A673 (cell line): Measurements from ENCODE around the gene PDS5A.

ENCODE experiments used
- CTCF ChIP-seq: fragments of 300-800, 200-600 bp; sonication (generic); conservative IDR thresholded peaks from 2 replicates; pipeline ENCODE4 v1.5.1; 2017; ENCODE audit warnings: low read depth, mild to moderate bottlenecking, antibody characterized with exemption, low read length, moderate library complexity, mixed read lengths
- EZH2 ChIP-seq: fragments of 200-600 bp; sonication (generic); IDR thresholded peaks from 2 replicates; pipeline ENCODE4 v1.6.1; 2017; ENCODE audit warnings: borderline replicate concordance, low read depth, mild to moderate bottlenecking, mixed read lengths, antibody characterized with exemption, low read length; ENCODE audit not compliant: poor library complexity, severe bottlenecking

- TF ChIP-seq CTCF (no peak), EZH2 (no peak)
These were observed 137.7 kb downstream of the PDS5A start for GRCh38 chr4:39840027-39840426.
